Measurements from ENCODE around the gene SLMAP.
A peak's percentile ranks its signal among the peaks of the same experiment; 100 is the strongest.

The SLMAP gene

DNA sequence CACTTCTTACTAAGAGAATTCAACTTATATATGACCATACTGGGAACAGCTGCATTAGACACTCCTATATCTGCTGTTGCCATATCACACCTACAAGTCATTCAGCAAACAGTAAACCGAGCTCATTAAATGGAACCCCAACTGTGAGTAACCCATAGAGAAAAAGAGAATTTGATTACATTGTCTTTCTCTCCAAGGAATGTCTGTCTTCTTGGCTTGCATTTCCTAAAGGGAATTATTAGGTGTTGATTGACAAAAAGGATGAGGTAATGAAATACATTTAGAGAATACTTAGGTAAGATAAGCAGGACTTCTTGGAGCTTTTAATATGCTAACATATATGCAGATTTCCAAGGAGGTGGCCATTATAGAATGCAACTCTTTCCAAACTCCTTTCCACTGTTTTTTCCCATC is 76.8 kb downstream of the SLMAP start:
- Histone ChIP-seq H2AFZ (ENCODE audit: insufficient read depth, low read length, poor library complexity) (no peak overlapping the region), H3K36me3 (ENCODE audit: control insufficient read depth in 1 of 2, insufficient read depth in 2 of 2, low read length in 2 of 2) (no peaks in the 10 kb centered on the region), H3K27me3 (ENCODE audit: insufficient read depth, low read length) (no peaks in the 10 kb centered on the region), H3K18ac (ENCODE audit: low read length) (no peak overlapping the region), H3K14ac (ENCODE audit: low read length) (no peak overlapping the region), H2AK5ac (ENCODE audit: low read length) (no peak overlapping the region), H3K79me1 (ENCODE audit: low read length) (no peaks in the 10 kb centered on the region), H3K4me1 (ENCODE audit: control insufficient read depth in 1 of 2, insufficient read depth in 2 of 2, low read length in 2 of 2) (peaks cover 0 to 1% of the 10 kb centered on the region in 2 experiments), H4K12ac (ENCODE audit: low read depth, low read length) (no peak overlapping the region), H3K9ac (ENCODE audit: low read length) (no peak overlapping the region), H3K4ac (ENCODE audit: low read depth, low read length) (no peak overlapping the region), H3K4me2 (ENCODE audit: low read length) (no peak overlapping the region), H2BK120ac (ENCODE audit: insufficient read depth, low read length, poor library complexity) (no peak overlapping the region), H3K79me2 (ENCODE audit: control insufficient read depth, insufficient read depth, low read length, poor library complexity) (peaks cover 3% of the 10 kb centered on the region), H4K91ac (ENCODE audit: low read depth, low read length) (no peak overlapping the region), H4K8ac (ENCODE audit: low read depth, low read length) (no peak overlapping the region), H3K9me3 (ENCODE audit: insufficient read depth, low read depth, low read length) (no peaks in the 10 kb centered on the region), H3K27ac (ENCODE audit: low read depth, low read length) (no peak overlapping the region), H3K4me3 (ENCODE audit: low read depth, low read length) (no peak overlapping the region), H3K23ac (ENCODE audit: low read length) (no peak overlapping the region), H2BK5ac (ENCODE audit: low read depth, low read length, poor library complexity) (no peak overlapping the region), H2BK12ac (ENCODE audit: low read length) (no peak overlapping the region)
- DNase-seq: no peak
- WGBS (ENCODE audit: extremely low coverage, insufficient coverage, insufficient read length): no CpG with 5 or more reads among the region's 1 CpG

DNA sequence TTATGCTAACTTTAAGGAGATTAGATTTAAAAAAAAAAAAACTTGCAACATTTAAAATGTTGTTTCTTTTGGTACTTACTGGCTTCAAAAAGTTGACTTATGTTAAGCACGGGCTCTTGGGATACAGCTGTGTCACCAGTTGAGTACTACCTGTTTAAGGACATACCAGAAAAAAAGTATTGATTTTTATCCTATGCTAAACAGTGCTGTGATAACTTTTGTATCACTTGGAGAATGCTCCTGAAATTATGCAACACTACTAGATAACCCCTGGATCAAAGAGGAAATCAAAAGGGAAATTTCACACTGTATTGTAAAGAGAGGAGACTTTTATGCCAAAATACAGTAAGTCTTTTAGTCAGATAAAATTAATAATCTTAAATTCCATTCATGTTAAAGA is 77.7 kb downstream of the SLMAP start:
- H3K4ac ChIP-seq (ENCODE audit: low read depth, low read length): no peak overlapping the region
- no peaks in the 10 kb centered on the region for H3K79me1 ChIP-seq (ENCODE audit: low read length)
- no peak overlapping the region for H2AK5ac ChIP-seq (ENCODE audit: low read length)
- H3K9ac ChIP-seq (ENCODE audit: low read length): no peak overlapping the region
- H2BK120ac ChIP-seq (ENCODE audit: insufficient read depth, low read length, poor library complexity): no peak overlapping the region
- peaks cover 1% of the 10 kb centered on the region for H3K79me2 ChIP-seq (ENCODE audit: control insufficient read depth, insufficient read depth, low read length, poor library complexity)
- H4K12ac ChIP-seq (ENCODE audit: low read depth, low read length): no peak overlapping the region
- H4K91ac ChIP-seq (ENCODE audit: low read depth, low read length): no peak overlapping the region
- WGBS (ENCODE audit: extremely low coverage, insufficient coverage, insufficient read length): no CpG with 5 or more reads among the region's 1 CpG
- no peak overlapping the region for H4K8ac ChIP-seq (ENCODE audit: low read depth, low read length)
- H2BK12ac ChIP-seq (ENCODE audit: low read length): no peak overlapping the region
- no peak overlapping the region for H3K4me3 ChIP-seq (ENCODE audit: low read depth, low read length)
- no peak overlapping the region for H2AFZ ChIP-seq (ENCODE audit: insufficient read depth, low read length, poor library complexity)
- no peak overlapping the region for H3K4me2 ChIP-seq (ENCODE audit: low read length)
- no peak for DNase-seq
- H3K23ac ChIP-seq (ENCODE audit: low read length): no peak overlapping the region
- H3K27me3 ChIP-seq (ENCODE audit: insufficient read depth, low read length): no peaks in the 10 kb centered on the region
- H2BK5ac ChIP-seq (ENCODE audit: low read depth, low read length, poor library complexity): no peak overlapping the region
- no peaks in the 10 kb centered on the region for H3K9me3 ChIP-seq (ENCODE audit: insufficient read depth, low read depth, low read length)
- H3K18ac ChIP-seq (ENCODE audit: low read length): no peak overlapping the region
- no peaks in the 10 kb centered on the region for H3K36me3 ChIP-seq (ENCODE audit: control insufficient read depth in 1 of 2, insufficient read depth in 2 of 2, low read length in 2 of 2)
- H3K27ac ChIP-seq (ENCODE audit: low read depth, low read length): no peak overlapping the region
- H3K14ac ChIP-seq (ENCODE audit: low read length): no peak overlapping the region
- H3K4me1 ChIP-seq (ENCODE audit: control insufficient read depth in 1 of 2, insufficient read depth in 2 of 2, low read length in 2 of 2): no peaks in the 10 kb centered on the region

DNA sequence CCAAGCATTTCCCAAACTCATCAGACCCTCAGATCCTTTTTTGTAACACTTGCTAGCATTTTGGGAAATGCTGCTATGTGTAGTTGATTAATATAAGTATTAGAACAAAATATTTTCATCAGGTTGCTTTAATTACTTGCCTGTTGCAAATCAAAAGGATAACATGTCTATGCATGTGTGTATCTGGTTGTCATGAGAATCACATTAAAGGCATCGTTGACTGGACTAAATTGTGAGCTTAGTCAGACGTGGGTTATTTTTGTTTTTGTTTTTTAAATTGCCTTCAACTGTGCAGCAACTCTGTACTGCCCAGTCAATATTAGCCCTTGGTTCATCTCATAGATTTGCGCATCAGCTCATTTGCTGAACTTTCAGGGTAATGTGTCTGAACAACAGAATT is 81.6 kb downstream of the SLMAP start:
- DNase-seq: no peak
- Histone ChIP-seq H3K23ac (ENCODE audit: low read length) (no peak overlapping the region), H3K4ac (ENCODE audit: low read depth, low read length) (no peak overlapping the region), H3K4me2 (ENCODE audit: low read length) (no peak overlapping the region), H3K9me3 (ENCODE audit: insufficient read depth, low read depth, low read length) (no peaks in the 10 kb centered on the region), H4K8ac (ENCODE audit: low read depth, low read length) (no peak overlapping the region), H3K14ac (ENCODE audit: low read length) (no peak overlapping the region), H3K79me2 (ENCODE audit: control insufficient read depth, insufficient read depth, low read length, poor library complexity) (no peaks in the 10 kb centered on the region), H3K27me3 (ENCODE audit: insufficient read depth, low read length) (no peaks in the 10 kb centered on the region), H2BK5ac (ENCODE audit: low read depth, low read length, poor library complexity) (no peak overlapping the region), H3K9ac (ENCODE audit: low read length) (no peak overlapping the region), H3K4me3 (ENCODE audit: low read depth, low read length) (no peak overlapping the region), H2AFZ (ENCODE audit: insufficient read depth, low read length, poor library complexity) (no peak overlapping the region), H3K36me3 (ENCODE audit: control insufficient read depth in 1 of 2, insufficient read depth in 2 of 2, low read length in 2 of 2) (no peaks in the 10 kb centered on the region), H3K18ac (ENCODE audit: low read length) (no peak overlapping the region), H2BK12ac (ENCODE audit: low read length) (no peak overlapping the region), H4K91ac (ENCODE audit: low read depth, low read length) (no peak overlapping the region), H2BK120ac (ENCODE audit: insufficient read depth, low read length, poor library complexity) (no peak overlapping the region), H2AK5ac (ENCODE audit: low read length) (no peak overlapping the region), H3K27ac (ENCODE audit: low read depth, low read length) (no peak overlapping the region), H3K79me1 (ENCODE audit: low read length) (no peaks in the 10 kb centered on the region), H3K4me1 (ENCODE audit: control insufficient read depth in 1 of 2, insufficient read depth in 2 of 2, low read length in 2 of 2) (no peaks in the 10 kb centered on the region), H4K12ac (ENCODE audit: low read depth, low read length) (no peak overlapping the region)
- WGBS (ENCODE audit: extremely low coverage, insufficient coverage, insufficient read length): no CpG with 5 or more reads among the region's 3 CpGs

DNA sequence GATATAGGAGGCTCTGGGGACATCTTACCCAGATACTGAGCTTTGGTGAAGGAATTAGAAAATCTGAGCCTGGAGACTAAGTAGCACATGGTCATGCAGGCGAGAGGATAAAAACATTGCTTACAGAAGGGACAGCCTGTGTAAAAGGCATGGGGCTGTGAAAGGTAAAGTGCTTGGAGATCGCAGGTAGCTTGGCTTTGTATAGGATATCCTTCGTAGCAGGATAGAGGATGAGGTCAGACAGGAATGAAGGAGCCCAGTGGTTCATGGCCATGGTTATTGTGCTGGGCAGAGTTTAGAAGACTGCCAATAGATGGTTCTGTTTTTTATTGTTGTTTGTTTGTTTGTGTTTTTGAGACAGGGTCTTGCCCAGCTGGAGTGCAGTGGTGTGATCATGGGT is 82.5 kb downstream of the SLMAP start:
- no peak overlapping the region for H4K12ac ChIP-seq (ENCODE audit: low read depth, low read length)
- H3K9me3 ChIP-seq (ENCODE audit: insufficient read depth, low read depth, low read length): no peaks in the 10 kb centered on the region
- no peak for DNase-seq
- H2AFZ ChIP-seq (ENCODE audit: insufficient read depth, low read length, poor library complexity): no peak overlapping the region
- no peak overlapping the region for H3K4ac ChIP-seq (ENCODE audit: low read depth, low read length)
- no peak overlapping the region for H3K4me2 ChIP-seq (ENCODE audit: low read length)
- no peak overlapping the region for H2BK5ac ChIP-seq (ENCODE audit: low read depth, low read length, poor library complexity)
- H3K27me3 ChIP-seq (ENCODE audit: insufficient read depth, low read length): no peaks in the 10 kb centered on the region
- H2BK120ac ChIP-seq (ENCODE audit: insufficient read depth, low read length, poor library complexity): no peak overlapping the region
- peak overlapping the region; percentile 75 for H3K18ac ChIP-seq (ENCODE audit: low read length)
- no peak overlapping the region for H4K8ac ChIP-seq (ENCODE audit: low read depth, low read length)
- no peak overlapping the region for H4K91ac ChIP-seq (ENCODE audit: low read depth, low read length)
- H3K27ac ChIP-seq (ENCODE audit: low read depth, low read length): no peak overlapping the region
- no peaks in the 10 kb centered on the region for H3K79me2 ChIP-seq (ENCODE audit: control insufficient read depth, insufficient read depth, low read length, poor library complexity)
- no peak overlapping the region for H3K9ac ChIP-seq (ENCODE audit: low read length)
- H3K4me3 ChIP-seq (ENCODE audit: low read depth, low read length): peak overlapping the region; percentile 20
- no peak overlapping the region for H3K14ac ChIP-seq (ENCODE audit: low read length)
- H3K4me1 ChIP-seq (ENCODE audit: control insufficient read depth in 1 of 2, insufficient read depth in 2 of 2, low read length in 2 of 2): no peaks in the 10 kb centered on the region
- H2AK5ac ChIP-seq (ENCODE audit: low read length): no peak overlapping the region
- no peaks in the 10 kb centered on the region for H3K79me1 ChIP-seq (ENCODE audit: low read length)
- H3K23ac ChIP-seq (ENCODE audit: low read length): no peak overlapping the region
- WGBS (ENCODE audit: extremely low coverage, insufficient coverage, insufficient read length): no CpG with 5 or more reads among the region's 3 CpGs
- H3K36me3 ChIP-seq (ENCODE audit: control insufficient read depth in 1 of 2, insufficient read depth in 2 of 2, low read length in 2 of 2): no peaks in the 10 kb centered on the region
- H2BK12ac ChIP-seq (ENCODE audit: low read length): no peak overlapping the region
